ENCODE results near the gene ZFAND5.
A peak's percentile ranks its signal among the peaks of the same experiment; 100 is the strongest.

Gene ZFAND5

GRCh38 chr9:72363236-72363635 is 1.8 kb downstream of the ZFAND5 start:
- DNase-seq (ENCODE audit: low read depth in 2 of 2): no peak

DNA sequence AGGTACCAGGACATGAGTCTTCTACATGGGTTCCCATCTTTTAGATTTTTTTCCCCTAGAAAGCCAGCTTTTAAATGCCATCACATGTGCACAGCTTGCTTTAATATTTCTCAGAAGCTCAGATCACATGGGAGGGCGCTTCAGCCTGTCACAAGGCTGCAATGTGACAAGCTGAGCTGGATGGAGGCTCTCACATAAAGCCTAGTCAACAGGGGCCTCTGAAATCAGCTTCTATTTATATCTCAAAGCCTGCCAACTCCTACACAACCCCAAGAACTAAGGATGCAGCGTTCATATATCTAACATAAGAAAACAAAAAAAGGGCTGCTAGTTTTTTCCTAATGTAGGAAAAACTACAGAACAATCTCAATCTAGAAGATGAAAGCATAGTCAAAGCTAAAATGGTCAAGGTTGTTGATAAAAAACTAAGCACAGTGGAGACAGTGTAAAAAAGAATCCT is 2.3 kb downstream of the ZFAND5 start:
- peak; percentile 8 for DNase-seq (ENCODE audit: low read depth in 2 of 2)

DNA sequence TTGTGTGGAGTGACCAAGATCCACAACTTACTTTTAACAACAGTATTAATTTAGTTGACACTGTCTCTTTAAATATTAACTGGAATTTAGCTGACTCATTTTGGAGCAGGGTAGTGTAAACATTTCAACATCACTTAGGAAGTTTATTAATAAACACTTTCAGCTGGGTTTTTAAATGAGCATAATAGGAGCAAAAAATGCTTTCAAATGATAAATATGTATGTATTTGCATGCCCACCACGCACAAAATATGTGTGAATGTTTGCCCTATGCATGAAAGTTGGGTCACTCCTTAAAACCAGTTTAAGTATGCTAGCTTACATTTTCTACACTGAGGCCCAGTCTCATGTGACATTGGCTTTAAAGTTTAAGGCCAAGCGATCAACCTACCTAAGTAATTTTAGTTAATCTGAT is 2.9 kb downstream of the ZFAND5 start:
- no peak for DNase-seq (ENCODE audit: low read depth in 2 of 2)

- DNase-seq (ENCODE audit: low read depth in 2 of 2): no peak
These were observed 3.8 kb downstream of the ZFAND5 start for GRCh38 chr9:72361217-72361616.

DNA sequence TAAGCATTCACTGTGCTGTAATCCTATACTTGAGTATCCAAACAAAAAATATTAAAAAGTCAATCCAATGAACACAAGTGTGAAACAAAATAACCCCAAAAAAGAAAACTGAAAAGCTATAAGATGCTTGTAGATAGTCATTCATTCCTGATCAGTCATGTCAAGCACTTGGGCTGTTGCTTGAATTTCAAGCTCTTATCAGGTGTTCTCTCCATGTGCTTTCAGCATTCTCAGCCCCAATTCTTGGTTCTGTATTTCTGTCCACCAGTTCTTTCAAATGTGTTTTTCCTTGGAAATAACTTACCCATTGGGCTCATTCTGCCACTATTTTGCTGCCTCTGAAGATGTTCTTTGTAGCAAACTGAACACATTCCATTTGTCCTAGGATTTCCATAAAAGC is 4.7 kb downstream of the ZFAND5 start:
- DNase-seq (ENCODE audit: low read depth in 2 of 2): no peak

- DNase-seq (ENCODE audit: low read depth in 2 of 2): no peak
These were observed 8.9 kb downstream of the ZFAND5 start for GRCh38 chr9:72356041-72356582.

- no peak for DNase-seq (ENCODE audit: low read depth in 2 of 2)
These were observed 9.9 kb downstream of the ZFAND5 start for GRCh38 chr9:72355153-72355552.

- DNase-seq (ENCODE audit: low read depth in 2 of 2): no peak
These were observed 10.3 kb downstream of the ZFAND5 start for GRCh38 chr9:72354704-72355103.

GRCh38 chr9:72353455-72354116 is 11.4 kb downstream of the ZFAND5 start:
- DNase-seq (ENCODE audit: low read depth in 2 of 2): no peak

DNA sequence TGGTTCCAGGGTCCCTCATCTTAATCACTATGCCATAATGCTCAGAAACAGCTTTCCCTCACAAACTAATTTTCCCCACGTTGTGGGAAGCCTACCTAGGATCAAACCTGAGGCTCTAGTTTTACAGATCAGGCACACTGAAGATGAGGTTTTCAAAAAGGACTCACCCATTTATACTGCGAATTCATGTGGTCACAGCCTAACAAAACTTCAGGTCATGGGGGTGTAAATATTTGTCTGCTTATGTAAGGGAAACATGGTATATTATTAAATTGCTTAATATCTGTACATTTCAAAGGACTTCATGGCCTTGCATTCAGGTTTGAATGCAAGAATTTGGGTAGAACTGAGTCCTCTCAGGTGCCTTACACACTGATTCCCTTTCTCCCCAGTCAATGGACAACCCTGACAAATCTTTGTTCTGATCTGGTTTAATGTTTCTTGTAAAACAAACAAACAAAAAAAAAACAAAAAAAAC is 12.1 kb downstream of the ZFAND5 start:
- no peak for DNase-seq (ENCODE audit: low read depth in 2 of 2)

GRCh38 chr9:72351538-72352453 is 13.2 kb downstream of the ZFAND5 start:
- DNase-seq (ENCODE audit: low read depth in 2 of 2): no peak

GRCh38 chr9:72349911-72350310 is 15.1 kb downstream of the ZFAND5 start:
- DNase-seq (ENCODE audit: low read depth in 2 of 2): no peak

- no peak for DNase-seq (ENCODE audit: low read depth in 2 of 2)
These were observed 15.8 kb downstream of the ZFAND5 start for GRCh38 chr9:72349240-72349639.

- DNase-seq (ENCODE audit: low read depth in 2 of 2): no peak
These were observed 18.7 kb downstream of the ZFAND5 start for GRCh38 chr9:72346333-72346732.

GRCh38 chr9:72338631-72339030 is 26.4 kb downstream of the ZFAND5 start:
- no peak for DNase-seq (ENCODE audit: low read depth in 2 of 2)

DNA sequence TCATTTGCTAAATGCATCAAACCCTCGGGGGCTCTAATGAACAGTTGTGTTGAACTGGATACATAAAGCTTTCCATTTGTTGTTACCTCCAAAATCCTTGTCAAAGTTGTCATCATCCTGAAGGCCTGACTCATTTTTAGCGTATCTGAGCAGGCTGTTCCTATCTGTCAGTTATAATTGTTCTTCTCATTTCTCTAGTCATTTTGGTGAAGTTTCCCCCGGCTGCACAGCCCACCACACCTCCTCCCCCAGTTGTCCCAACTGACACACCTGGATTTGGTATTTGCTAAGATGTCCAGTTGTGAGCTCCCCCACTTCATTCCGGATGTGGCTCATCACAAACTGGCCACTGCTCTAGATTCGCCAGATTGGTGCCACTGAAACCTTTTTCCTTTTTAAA is 27.7 kb downstream of the ZFAND5 start:
- DNase-seq (ENCODE audit: low read depth in 2 of 2): no peak

DNA sequence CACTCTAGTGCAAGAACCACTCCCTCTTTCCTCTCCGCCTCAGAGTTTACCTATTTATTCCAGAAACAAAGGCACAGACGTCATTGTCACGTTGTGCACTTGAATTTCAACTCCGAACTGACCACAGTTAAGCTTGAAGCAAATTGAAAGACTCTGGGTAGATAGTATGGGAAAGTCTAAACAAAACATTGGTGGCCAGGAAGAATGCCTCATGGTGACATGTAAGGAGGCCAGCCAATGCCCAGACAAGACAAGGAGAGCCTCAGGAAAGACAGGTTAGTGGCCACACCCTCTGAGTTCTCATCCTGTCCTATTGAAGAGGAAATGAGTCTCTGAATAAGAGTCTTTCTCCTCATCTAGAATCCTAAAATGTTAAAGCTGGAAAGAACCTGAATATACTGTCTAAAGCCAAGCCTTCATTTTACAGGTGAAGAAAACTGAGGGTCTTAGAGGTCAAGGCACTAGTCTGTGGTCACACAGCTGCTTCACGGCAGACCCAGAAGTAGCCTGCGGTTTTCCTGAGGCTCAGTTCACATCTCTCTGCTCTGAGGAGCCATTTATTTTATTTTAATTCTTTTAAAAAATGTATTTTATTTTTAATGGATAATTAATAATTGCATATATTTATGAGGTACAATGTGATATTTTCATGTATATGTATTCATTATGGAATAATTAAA is 30.2 kb downstream of the ZFAND5 start:
- no peak for DNase-seq (ENCODE audit: low read depth in 2 of 2)

DNA sequence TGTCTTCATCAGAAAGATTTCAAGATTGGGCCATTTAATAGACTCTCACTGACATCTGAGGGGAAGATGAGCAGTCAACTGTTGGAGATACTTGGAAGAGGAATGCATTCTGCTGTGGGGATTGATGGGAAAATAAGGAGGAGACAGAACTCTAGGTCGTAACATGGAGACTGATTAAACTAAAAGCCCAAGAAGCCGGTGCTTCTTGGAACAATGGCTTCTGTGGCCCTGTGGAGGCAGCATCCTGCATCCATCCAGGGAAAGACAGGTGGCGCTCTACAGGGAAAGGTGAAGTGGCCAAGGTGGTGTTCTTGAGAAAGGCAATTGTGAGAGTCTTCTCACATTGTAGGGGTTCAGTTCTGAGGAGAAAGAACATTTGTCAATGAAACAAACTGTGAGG is 31.3 kb downstream of the ZFAND5 start:
- no peak for DNase-seq (ENCODE audit: low read depth in 2 of 2)

GRCh38 chr9:72333197-72333596 is 31.8 kb downstream of the ZFAND5 start:
- DNase-seq (ENCODE audit: low read depth in 2 of 2): no peak

DNA sequence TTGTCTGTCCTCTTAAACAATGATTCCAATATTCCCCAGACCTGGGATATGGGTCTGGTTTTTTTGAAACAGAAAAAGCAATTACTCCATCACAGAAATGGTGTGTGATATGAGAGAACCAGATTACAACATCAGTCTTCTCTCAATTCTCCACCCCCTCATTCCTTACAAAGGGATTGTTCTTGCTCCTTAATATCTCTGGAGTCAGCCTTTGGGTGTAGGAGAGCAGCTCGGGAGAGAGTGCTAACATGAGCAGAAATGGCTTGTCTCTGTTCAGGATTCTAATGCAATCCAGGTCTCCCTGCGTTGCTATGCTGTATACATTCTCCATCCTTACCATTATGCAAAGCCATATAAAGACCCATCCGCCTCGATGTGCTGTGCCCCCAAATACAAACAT is 32.7 kb downstream of the ZFAND5 start:
- no peak for DNase-seq (ENCODE audit: low read depth in 2 of 2)

DNA sequence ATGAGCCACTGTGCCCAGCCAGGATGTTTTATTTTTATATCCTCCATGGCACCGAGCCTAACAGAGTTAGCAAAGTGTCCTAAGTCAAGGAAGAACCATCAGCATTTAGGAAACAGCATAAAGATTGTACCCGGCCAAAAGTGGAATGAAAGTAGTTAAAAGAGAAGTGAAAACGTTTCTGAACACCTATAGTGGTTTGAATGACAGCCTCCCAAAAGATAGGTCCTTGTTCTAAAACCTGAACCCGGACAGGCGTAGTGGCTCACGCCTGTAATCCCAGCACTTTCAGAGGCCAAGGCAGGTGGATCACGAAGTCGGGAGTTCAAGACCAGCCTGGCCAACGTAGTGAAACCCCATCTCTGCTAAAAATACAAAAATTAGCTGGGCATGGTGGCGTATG is 37.4 kb downstream of the ZFAND5 start:
- no peak for DNase-seq (ENCODE audit: low read depth in 2 of 2)

- no peak for DNase-seq (ENCODE audit: low read depth in 2 of 2)
These were observed 38.4 kb downstream of the ZFAND5 start for GRCh38 chr9:72326641-72327040.

Data from stimulated activated CD8-positive, alpha-beta memory T cell treated with anti-CD3 and anti-CD28 coated beads, Interleukin-2, amount 100 ng/mL, for 48 hours (primary cell).